ENCODE results near the gene FRY.

Gene FRY

DNA sequence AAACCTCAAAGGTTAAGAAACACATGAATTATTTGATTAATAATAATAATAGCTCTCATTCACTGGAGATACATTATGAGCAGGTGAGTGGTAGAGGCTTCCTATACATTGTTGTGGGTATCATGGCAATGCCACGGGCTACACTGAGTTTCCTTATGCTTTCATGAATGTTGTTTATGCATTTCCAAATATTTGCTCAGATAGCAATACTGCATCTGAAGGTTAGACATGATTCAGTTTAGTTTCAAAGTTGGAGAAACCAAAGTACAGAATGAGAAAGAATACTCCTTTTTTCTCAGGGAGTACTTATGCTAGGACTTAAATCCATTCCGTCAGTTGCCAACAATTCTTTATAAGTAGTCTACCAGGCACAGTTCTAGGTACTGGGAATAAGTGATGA is 108.5 kb downstream of the FRY start:
- TF ChIP-seq CTCF (IDR thresholded peaks at IDR 0.05; ENCODE audit: insufficient read depth, low read depth, low read length, missing control alignments): no peak
- no peak for DNase-seq (ENCODE audit: low read depth)
- H3K4me3 ChIP-seq (ENCODE audit: low read depth, low read length): no peak overlapping the region

DNA sequence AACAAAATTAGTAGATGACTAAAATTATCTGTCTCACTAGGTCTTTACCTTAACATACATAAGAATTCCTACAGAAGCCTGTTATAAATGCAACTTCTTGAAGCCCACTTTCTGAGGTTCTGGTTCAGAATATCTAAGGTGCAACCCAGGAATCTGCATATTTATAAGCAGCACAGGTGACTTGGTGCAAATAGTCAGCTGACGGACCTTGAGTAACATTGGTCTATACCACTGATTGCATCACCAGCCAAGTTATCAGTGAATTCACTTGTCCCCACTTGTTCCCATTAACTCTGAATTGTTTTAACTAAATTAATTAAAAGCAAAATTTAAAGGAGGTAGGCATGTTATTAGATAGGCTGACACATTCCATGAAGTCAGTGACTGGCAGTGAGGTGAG is 109.9 kb downstream of the FRY start:
- no peak for DNase-seq (ENCODE audit: low read depth)
- H3K4me3 ChIP-seq (ENCODE audit: low read depth, low read length): no peak overlapping the region
- no peak for TF ChIP-seq CTCF (IDR thresholded peaks at IDR 0.05; ENCODE audit: insufficient read depth, low read depth, low read length, missing control alignments)

- no peak for DNase-seq (ENCODE audit: low read depth)
- no peak for TF ChIP-seq CTCF (IDR thresholded peaks at IDR 0.05; ENCODE audit: insufficient read depth, low read depth, low read length, missing control alignments)
- H3K4me3 ChIP-seq (ENCODE audit: low read depth, low read length): no peak overlapping the region
These were observed 110.5 kb downstream of the FRY start for GRCh38 chr13:32142115-32142514.

GRCh38 chr13:32142956-32143375 is 111.4 kb downstream of the FRY start:
- DNase-seq (ENCODE audit: low read depth): no peak
- TF ChIP-seq CTCF (IDR thresholded peaks at IDR 0.05; ENCODE audit: insufficient read depth, low read depth, low read length, missing control alignments): no peak
- no peak overlapping the region for H3K4me3 ChIP-seq (ENCODE audit: low read depth, low read length)

DNA sequence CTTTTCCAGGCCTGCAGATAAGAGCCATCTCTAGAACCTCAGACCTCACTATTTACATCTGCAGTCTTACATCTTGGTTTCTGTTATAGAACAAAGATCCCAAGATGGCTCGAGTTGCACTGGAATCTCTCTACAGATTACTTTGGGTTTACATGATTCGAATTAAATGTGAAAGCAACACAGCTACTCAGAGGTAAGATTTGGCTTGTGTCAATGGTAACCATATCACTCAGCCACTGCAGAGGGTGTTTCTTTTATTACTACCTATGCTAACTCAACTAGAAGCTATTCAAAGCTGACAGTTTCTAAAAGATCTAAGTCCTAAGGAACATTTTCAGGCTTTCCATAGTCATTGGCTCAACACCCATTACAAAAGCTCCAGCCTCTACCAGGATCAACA is 115.6 kb downstream of the FRY start:
- TF ChIP-seq CTCF (IDR thresholded peaks at IDR 0.05; ENCODE audit: insufficient read depth, low read depth, low read length, missing control alignments): no peak
- DNase-seq (ENCODE audit: low read depth): no peak
- H3K4me3 ChIP-seq (ENCODE audit: low read depth, low read length): no peak overlapping the region

DNA sequence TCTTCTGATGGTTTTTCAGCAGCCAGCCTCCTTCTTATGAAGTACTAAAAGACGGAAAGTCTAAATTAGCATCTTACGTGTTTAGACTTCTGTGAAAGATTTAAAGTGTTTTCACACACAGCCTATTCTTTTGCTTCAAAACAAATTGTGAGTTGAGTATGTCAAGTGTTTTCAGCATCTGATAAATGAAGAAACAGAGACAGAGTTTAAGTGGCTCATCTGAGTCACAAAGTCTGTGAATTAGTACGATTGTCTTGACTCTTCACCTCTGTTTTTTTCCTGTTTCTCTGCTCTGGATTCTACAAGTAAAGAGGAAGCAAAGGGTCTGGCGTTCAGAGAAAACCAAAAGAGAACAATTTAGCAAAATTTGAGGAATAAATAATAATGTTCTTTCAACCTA is 116.4 kb downstream of the FRY start:
- H3K4me3 ChIP-seq (ENCODE audit: low read depth, low read length): no peak overlapping the region
- DNase-seq (ENCODE audit: low read depth): no peak
- TF ChIP-seq CTCF (IDR thresholded peaks at IDR 0.05; ENCODE audit: insufficient read depth, low read depth, low read length, missing control alignments): no peak

DNA sequence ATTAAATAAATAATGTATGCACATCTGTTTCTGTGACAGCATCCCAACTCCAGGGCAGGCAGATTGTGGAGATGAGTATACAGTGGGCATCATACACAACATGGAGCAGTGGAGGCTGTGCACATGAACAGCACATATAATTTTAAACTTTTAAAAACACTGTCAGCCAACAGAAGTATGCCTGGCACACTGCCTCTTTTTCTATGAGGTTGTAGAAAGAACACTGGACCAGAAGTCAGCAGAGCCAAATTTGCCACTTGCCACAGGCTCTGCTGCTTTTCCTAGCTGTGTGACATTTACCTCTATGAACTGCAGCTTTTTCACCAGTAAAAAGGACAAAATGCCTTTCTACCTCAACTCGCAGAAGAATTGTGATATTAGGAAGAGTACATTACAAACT is 118.7 kb downstream of the FRY start:
- H3K4me3 ChIP-seq (ENCODE audit: low read depth, low read length): no peak overlapping the region
- no peak for TF ChIP-seq CTCF (IDR thresholded peaks at IDR 0.05; ENCODE audit: insufficient read depth, low read depth, low read length, missing control alignments)
- DNase-seq (ENCODE audit: low read depth): no peak
